H9 (cell line): Measurements from ENCODE around the gene CCNL1. TPM values are rescaled to one million over a fixed set of nuclear protein-coding genes. Genes with fewer than 3 reads are reported as not detected.
A peak's percentile ranks its signal among the peaks of the same experiment; 100 is the strongest.
"Not testable (repeated sequence)": the region's sequence is repeated elsewhere in the genome, so short reads cannot be mapped to it uniquely, and the experiment has no call there.

Experiments used
- DNase-seq: peaks from one replicate; pipeline ENCODE4 v3.0.0-alpha.2; 2017
- H2AFZ ChIP-seq: one replicate; pipeline ENCODE4 v1.6.1; 2013; ENCODE audit warnings: mild to moderate bottlenecking, low read length, control low read depth, moderate library complexity
- H2AK5ac ChIP-seq: 2 replicates; pipeline ENCODE4 v1.6.1; 2013; ENCODE audit warnings: low read length, control low read depth, mixed read lengths; ENCODE audit not compliant: insufficient read length
- H2BK120ac ChIP-seq: one replicate; pipeline ENCODE4 v1.6.1; 2013; ENCODE audit warnings: low read depth, mild to moderate bottlenecking, low read length, control low read depth, inconsistent platforms; ENCODE audit not compliant: poor library complexity, severe bottlenecking
- H2BK12ac ChIP-seq: 2 replicates; pipeline ENCODE4 v1.6.1; 2013; ENCODE audit warnings: low read length, control low read depth, mixed read lengths, low read depth; ENCODE audit not compliant: insufficient read length
- H2BK15ac ChIP-seq: 2 replicates; pipeline ENCODE4 v1.6.1; 2013; ENCODE audit warnings: low read depth, low read length, control low read depth
- H2BK20ac ChIP-seq: one replicate; pipeline ENCODE4 v1.6.1; 2013; ENCODE audit warnings: low read depth, mild to moderate bottlenecking, low read length, control low read depth, inconsistent platforms; ENCODE audit not compliant: poor library complexity, severe bottlenecking
- H2BK5ac ChIP-seq: 2 replicates; pipeline ENCODE4 v1.6.1; 2013; ENCODE audit warnings: low read length, control low read depth, mixed read lengths; ENCODE audit not compliant: insufficient read length
- H3K14ac ChIP-seq: 2 replicates; pipeline ENCODE4 v1.6.1; 2013; ENCODE audit warnings: low read length, control low read depth; ENCODE audit not compliant: insufficient read depth
- H3K18ac ChIP-seq: 2 replicates; pipeline ENCODE4 v1.6.1; 2013; ENCODE audit warnings: low read depth, mild to moderate bottlenecking, mixed read lengths, low read length, control low read depth; ENCODE audit not compliant: insufficient read length
- H3K23ac ChIP-seq: 2 replicates; pipeline ENCODE4 v1.6.1; 2013; ENCODE audit warnings: low read length, control low read depth, mixed read lengths, low read depth; ENCODE audit not compliant: insufficient read length
- H3K23me2 ChIP-seq: 2 replicates; pipeline ENCODE4 v1.6.1; 2013; ENCODE audit warnings: low read depth, mild to moderate bottlenecking, mixed read lengths, low read length, control low read depth; ENCODE audit not compliant: insufficient read length, poor library complexity, severe bottlenecking
- H3K27ac ChIP-seq: 2 replicates; pipeline ENCODE4 v1.5.1; 2013; ENCODE audit warnings: low read length, control low read depth, mixed read lengths, low read depth; ENCODE audit not compliant: insufficient read length
- H3K27me3 ChIP-seq: 2 replicates; pipeline ENCODE4 v1.6.1; 2013; ENCODE audit warnings: low read length, control low read depth, inconsistent platforms; ENCODE audit not compliant: insufficient read depth
- H3K4ac ChIP-seq: 2 replicates; pipeline ENCODE4 v1.6.1; 2013; ENCODE audit warnings: low read depth, mild to moderate bottlenecking, control low read depth, inconsistent platforms, low read length, moderate library complexity
- H3K4me1 ChIP-seq: 2 replicates; pipeline ENCODE4 v1.6.1; 2013; ENCODE audit warnings: low read length, control low read depth, inconsistent platforms; ENCODE audit not compliant: insufficient read depth
- H3K4me2 ChIP-seq: 2 replicates; pipeline ENCODE4 v1.6.1; 2013; ENCODE audit warnings: low read length, control low read depth, mixed read lengths; ENCODE audit not compliant: insufficient read length, insufficient read depth
- H3K56ac ChIP-seq: 2 replicates; pipeline ENCODE4 v1.6.1; 2013; ENCODE audit warnings: low read depth, mild to moderate bottlenecking, mixed read lengths, low read length, control low read depth; ENCODE audit not compliant: insufficient read length
- H3K79me1 ChIP-seq: 2 replicates; pipeline ENCODE4 v1.6.1; 2013; ENCODE audit warnings: low read depth, mild to moderate bottlenecking, moderate library complexity, low read length, control low read depth, inconsistent platforms; ENCODE audit not compliant: insufficient read depth, poor library complexity, severe bottlenecking
- H3K79me2 ChIP-seq: 2 replicates; pipeline ENCODE4 v1.6.1; 2013; ENCODE audit warnings: low read length, control low read depth, inconsistent platforms; ENCODE audit not compliant: insufficient read depth
- H3K9ac ChIP-seq: 2 replicates; pipeline ENCODE4 v1.6.1; 2013; ENCODE audit warnings: low read length, control low read depth, mixed read lengths; ENCODE audit not compliant: insufficient read length; ENCODE audit errors: extremely low read depth
- H3K9me3 ChIP-seq: one replicate; pipeline ENCODE4 v1.6.1; 2013; ENCODE audit warnings: low read depth, low read length, inconsistent platforms; ENCODE audit not compliant: control insufficient read depth
- H3T11ph ChIP-seq: one replicate; pipeline ENCODE4 v1.6.1; 2013; ENCODE audit warnings: mild to moderate bottlenecking, low read length, control low read depth, inconsistent platforms
- H4K20me1 ChIP-seq: one replicate; pipeline ENCODE4 v1.6.1; 2013; ENCODE audit not compliant: control insufficient read depth, insufficient read length, insufficient read depth
- H4K5ac ChIP-seq: 2 replicates; pipeline ENCODE4 v1.6.1; 2013; ENCODE audit warnings: low read depth, mild to moderate bottlenecking, mixed read lengths, low read length, control low read depth; ENCODE audit not compliant: insufficient read length
- H4K8ac ChIP-seq: replicated peaks from 2 replicates; pipeline ENCODE4 v1.6.1; 2013; ENCODE audit warnings: low read length, control low read depth, mixed read lengths, low read depth; ENCODE audit not compliant: insufficient read length
- H4K91ac ChIP-seq: 2 replicates; pipeline ENCODE4 v1.6.1; 2013; ENCODE audit warnings: low read depth, mild to moderate bottlenecking, moderate library complexity, mixed read lengths, low read length, control low read depth; ENCODE audit not compliant: insufficient read length
- H3K27ac Mint-ChIP-seq, 3 experiments: 2 replicates in 2 of 3; 3 replicates in 1 of 3; pipeline ENCODE4 v1.8.0; 2020 to 2021; ENCODE audit warnings: mixed read lengths in 3 of 3, mild to moderate bottlenecking in 1 of 3, moderate library complexity in 1 of 3
- H3K27me3 Mint-ChIP-seq: 2 replicates; pipeline ENCODE4 v1.8.0; 2021; ENCODE audit warnings: low read depth, mild to moderate bottlenecking, moderate library complexity, mixed read lengths
- H3K36me3 Mint-ChIP-seq, 3 experiments: 2 replicates in 2 of 3; 3 replicates in 1 of 3; pipeline ENCODE4 v1.8.0; 2020 to 2021; ENCODE audit warnings: low read depth in 3 of 3, mixed read lengths in 3 of 3; ENCODE audit not compliant: insufficient read depth in 1 of 3
- H3K4me1 Mint-ChIP-seq, 2 experiments: 2 replicates each; pipeline ENCODE4 v1.8.0; 2020; ENCODE audit warnings: mixed read lengths in 2 of 2
- H3K4me3 Mint-ChIP-seq, 2 experiments: 2 replicates in 1 of 2; 3 replicates in 1 of 2; pipeline ENCODE4 v1.8.0; 2020 to 2021; ENCODE audit warnings: mild to moderate bottlenecking in 2 of 2, mixed read lengths in 2 of 2, moderate library complexity in 1 of 2
- H3K9me3 Mint-ChIP-seq, 2 experiments: 2 replicates in 1 of 2; 3 replicates in 1 of 2; pipeline ENCODE4 v1.8.0; 2020; ENCODE audit warnings: mild to moderate bottlenecking in 2 of 2, mixed read lengths in 2 of 2, moderate library complexity in 1 of 2
- WGBS: extraction: QIAGEN DNeasy Blood & Tissue Kit; methylation state at CpG from one replicate; pipeline ENCODE4 v1.1.7; 2013; ENCODE audit warnings: missing lambda C conversion rate, low lambda C conversion rate, mixed read lengths; ENCODE audit not compliant: insufficient read length; ENCODE audit errors: extremely low coverage; 5-methylcytosine and 5-hydroxymethylcytosine counted together
- total RNA-seq: library from RNA; stranded (reverse); gene quantifications from 2 replicates; pipeline ENCODE4 v1.2.1, GENCODE V29; 2021
- TF ChIP-seq, protein P1 (sequence below): fragments of 200-600 bp; sonication (generic); conservative IDR thresholded peaks from 3 replicates; pipeline ENCODE4 v1.8.0; 2021; ENCODE audit warnings: antibody characterized with exemption, mild to moderate bottlenecking

Gene CCNL1
- total RNA-seq, 1 experiment from 2014 or later = 103 TPM

DNA sequence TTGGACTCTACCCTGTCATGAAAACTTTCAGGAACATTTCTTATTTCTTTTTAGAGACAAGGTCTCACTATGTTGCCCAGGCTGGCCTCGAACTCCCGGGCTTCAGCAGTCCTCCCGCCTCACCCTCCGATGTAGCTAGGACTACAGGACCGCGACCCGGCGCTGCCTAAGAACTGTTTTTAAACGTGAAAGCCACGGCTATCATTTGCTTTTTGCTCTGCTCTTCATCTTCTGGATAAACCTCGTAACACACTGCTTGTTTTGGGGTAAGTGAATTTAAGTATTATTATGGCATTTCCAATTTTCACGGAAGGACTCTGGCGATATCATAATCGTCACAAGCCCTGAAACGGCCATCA is 14.3 kb upstream of the CCNL1 start:
- Histone ChIP-seq H2BK120ac (peak overlapping the region; percentile 93), H3T11ph (peak overlapping the region; percentile 63), H2BK15ac (no peak overlapping the region), H3K79me2 (0 out of 2 replicates have a peak, but pooled peaks cover 1% of the 10 kb centered on the region), H3K4me2 (peak overlapping the region; percentile 97), H3K56ac (no peak overlapping the region), H3K18ac (peak overlapping the region; percentile 97), H3K9me3 (no peaks in the 10 kb centered on the region), H3K79me1 (no peaks in the 10 kb centered on the region), H3K4ac (peak overlapping the region; percentile 36; the same call in 1 of the 2 replicates), H2BK20ac (no peak overlapping the region), H3K27me3 (no peaks in the 10 kb centered on the region), H2BK5ac (peak overlapping the region; percentile 32), H2BK12ac (no peak overlapping the region), H3K27ac (peak overlapping the region; percentile 81), H3K4me1 (no peaks in the 10 kb centered on the region), H4K91ac (no peak overlapping the region), H2AK5ac (no peak overlapping the region), H4K8ac (peak overlapping the region; percentile 51), H2AFZ (peak overlapping the region; percentile 75), H3K23ac (no peak overlapping the region), H4K20me1 (no peaks in the 10 kb centered on the region), H3K14ac (peak overlapping the region; percentile 97; the same call in 1 of the 2 replicates), H3K23me2 (peaks cover 17% of the 10 kb centered on the region), H3K9ac (peak overlapping the region; percentile 82), H4K5ac (peak overlapping the region; percentile 36)
- peaks cover 12% of the 10 kb centered on the region in 2 experiments for H3K4me1 Mint-ChIP-seq
- peaks cover 7% of the 10 kb centered on the region; the same call in 1 of the 2 replicates for H3K27me3 Mint-ChIP-seq
- TF ChIP-seq, protein P1, sequence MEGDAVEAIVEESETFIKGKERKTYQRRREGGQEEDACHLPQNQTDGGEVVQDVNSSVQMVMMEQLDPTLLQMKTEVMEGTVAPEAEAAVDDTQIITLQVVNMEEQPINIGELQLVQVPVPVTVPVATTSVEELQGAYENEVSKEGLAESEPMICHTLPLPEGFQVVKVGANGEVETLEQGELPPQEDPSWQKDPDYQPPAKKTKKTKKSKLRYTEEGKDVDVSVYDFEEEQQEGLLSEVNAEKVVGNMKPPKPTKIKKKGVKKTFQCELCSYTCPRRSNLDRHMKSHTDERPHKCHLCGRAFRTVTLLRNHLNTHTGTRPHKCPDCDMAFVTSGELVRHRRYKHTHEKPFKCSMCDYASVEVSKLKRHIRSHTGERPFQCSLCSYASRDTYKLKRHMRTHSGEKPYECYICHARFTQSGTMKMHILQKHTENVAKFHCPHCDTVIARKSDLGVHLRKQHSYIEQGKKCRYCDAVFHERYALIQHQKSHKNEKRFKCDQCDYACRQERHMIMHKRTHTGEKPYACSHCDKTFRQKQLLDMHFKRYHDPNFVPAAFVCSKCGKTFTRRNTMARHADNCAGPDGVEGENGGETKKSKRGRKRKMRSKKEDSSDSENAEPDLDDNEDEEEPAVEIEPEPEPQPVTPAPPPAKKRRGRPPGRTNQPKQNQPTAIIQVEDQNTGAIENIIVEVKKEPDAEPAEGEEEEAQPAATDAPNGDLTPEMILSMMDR = no peak
- no CpG with 5 or more reads among the region's 15 CpGs for WGBS
- peaks cover 13 to 20% of the 10 kb centered on the region in 2 experiments for H3K9me3 Mint-ChIP-seq
- peak overlapping the region; percentile 86 to 98 (median 96) for H3K27ac Mint-ChIP-seq
- H3K36me3 Mint-ChIP-seq = peaks cover 17 to 30% (median 20%) of the 10 kb centered on the region in 3 experiments
- no peak for DNase-seq
- H3K4me3 Mint-ChIP-seq = peak overlapping the region; percentile 87 to 91

DNA sequence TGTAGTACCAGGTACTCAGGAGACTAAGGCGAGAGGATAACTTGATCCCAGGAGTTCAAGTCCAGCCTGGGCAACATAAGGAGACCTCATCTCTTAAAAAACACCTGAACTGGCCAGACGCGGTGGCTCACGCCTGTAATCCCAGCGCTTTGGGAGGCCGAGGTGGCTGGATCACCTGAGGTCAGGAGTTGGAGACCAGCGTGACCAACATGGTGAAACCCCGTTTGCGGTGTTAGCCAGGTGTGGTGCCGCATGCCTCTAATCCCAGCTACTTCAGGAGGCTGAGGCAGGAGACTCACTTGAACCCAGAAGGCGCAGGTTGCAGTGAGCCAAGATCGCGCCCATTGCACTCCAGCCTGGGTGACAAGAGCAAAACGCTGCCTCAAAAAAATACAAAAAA is 13.4 kb upstream of the CCNL1 start:
- H2BK20ac ChIP-seq, H2BK120ac ChIP-seq, H3K56ac ChIP-seq, H4K8ac ChIP-seq, H2AK5ac ChIP-seq, H3K4me3 Mint-ChIP-seq, H3K27ac Mint-ChIP-seq, H3T11ph ChIP-seq, H3K9me3 ChIP-seq, H3K27me3 ChIP-seq, H4K20me1 ChIP-seq, H3K79me1 ChIP-seq, H3K4ac ChIP-seq, H3K4me2 ChIP-seq, H2BK12ac ChIP-seq, H2AFZ ChIP-seq, H3K27me3 Mint-ChIP-seq, H3K9ac ChIP-seq, H3K14ac ChIP-seq, H2BK5ac ChIP-seq, H3K18ac ChIP-seq, H4K5ac ChIP-seq, H4K91ac ChIP-seq, DNase-seq, H3K27ac ChIP-seq, H3K79me2 ChIP-seq, H3K4me1 ChIP-seq, H3K23ac ChIP-seq, H2BK15ac ChIP-seq: not testable (repeated sequence)
- H3K9me3 Mint-ChIP-seq = peaks cover 11 to 12% of the 10 kb centered on the region in 2 experiments
- H3K36me3 Mint-ChIP-seq = peaks cover 15 to 21% (median 19%) of the 10 kb centered on the region in 3 experiments
- H3K23me2 ChIP-seq = peaks cover 17% of the 10 kb centered on the region
- H3K4me1 Mint-ChIP-seq = peaks cover 12% of the 10 kb centered on the region in 2 experiments
- no CpG with 5 or more reads among the region's 14 CpGs for WGBS
